Measurements from ENCODE around the gene NR4A3. TPM values are rescaled to one million over a fixed set of nuclear protein-coding genes. Genes with fewer than 3 reads are reported as not detected.
"Not testable (repeated sequence)": the region's sequence is repeated elsewhere in the genome, so short reads cannot be mapped to it uniquely, and the experiment has no call there.

Gene NR4A3
- total RNA-seq = 8.7 TPM

GRCh38 chr9:99821396-99822108 lies at the start of gene NR4A3:
NR4A3 (plus strand) TSS chr9:99821885; CDS start chr9:99828043, 6,158 bp downstream.
- DNase-seq = peak; percentile 88

DNA sequence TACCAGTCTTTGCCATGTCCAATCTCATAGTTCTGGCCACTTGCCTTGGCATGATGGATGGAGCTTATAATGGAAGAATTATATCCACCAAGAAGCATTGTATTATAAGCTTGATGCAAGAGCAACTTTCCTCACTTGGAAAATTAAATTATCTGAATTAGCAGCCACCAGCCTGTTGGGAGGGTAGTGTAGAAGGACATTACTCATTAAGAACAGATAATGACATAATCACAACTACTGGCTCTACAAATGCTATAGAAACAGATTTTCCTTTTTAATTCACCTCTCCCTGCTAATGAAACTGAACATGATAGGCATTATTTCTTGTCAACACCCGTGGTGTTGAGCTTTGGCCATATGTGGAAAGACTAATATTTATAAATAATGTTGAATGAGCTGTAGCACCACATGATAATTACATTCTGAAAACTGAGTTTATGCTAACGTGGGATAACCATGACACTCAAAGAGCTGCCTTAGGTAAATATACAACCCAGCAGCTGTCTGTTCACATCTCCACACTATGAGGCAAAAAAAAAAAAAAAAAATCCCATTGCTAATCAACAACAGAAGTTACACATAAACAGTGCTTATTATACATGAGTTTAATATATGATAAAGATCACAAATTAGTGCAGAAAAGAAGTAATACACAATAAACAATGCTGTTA lies 48.1 kb upstream of the NR4A3 start:
- DNase-seq = no peak

DNA sequence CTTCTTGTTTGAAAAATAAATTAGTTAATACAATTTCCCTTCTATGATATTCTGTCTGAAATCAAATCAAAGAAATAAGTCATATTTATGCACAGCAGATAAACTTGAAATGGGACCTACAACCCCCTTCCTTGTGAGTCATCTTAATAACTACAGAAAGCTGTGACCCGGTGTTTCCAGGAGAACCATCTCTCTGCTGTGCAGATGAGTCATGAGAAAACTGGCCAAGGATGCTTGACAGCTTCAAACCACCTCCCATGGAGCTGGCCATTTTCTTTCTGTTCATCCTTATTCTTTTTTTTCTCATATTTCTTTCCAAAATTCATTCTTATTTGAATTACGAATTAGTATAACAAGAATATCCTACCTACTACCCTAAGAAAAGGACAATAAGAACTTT lies 43.4 kb upstream of the NR4A3 start:
- DNase-seq = no peak

DNA sequence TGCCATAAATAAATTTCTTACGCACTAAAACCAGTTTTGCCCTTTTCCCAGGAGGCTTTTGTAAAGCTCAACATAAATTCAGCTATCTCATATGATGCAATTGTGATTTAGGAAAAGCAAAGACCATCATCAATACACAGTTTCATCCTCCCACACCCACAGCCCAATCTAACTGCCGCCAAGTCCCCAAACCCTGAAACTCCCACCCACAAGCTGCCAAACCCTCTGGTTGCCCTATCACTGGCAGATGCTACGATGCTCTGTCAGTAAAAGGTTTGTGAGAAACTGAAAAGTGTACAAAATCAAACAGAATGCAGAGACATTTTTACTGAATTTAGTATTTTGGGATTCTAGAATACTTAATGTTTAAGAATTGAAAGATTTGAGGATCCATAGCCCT lies 42.8 kb upstream of the NR4A3 start:
- no peak for DNase-seq

GRCh38 chr9:99779277-99779676 lies 42.4 kb upstream of the NR4A3 start:
- no peak for DNase-seq

DNA sequence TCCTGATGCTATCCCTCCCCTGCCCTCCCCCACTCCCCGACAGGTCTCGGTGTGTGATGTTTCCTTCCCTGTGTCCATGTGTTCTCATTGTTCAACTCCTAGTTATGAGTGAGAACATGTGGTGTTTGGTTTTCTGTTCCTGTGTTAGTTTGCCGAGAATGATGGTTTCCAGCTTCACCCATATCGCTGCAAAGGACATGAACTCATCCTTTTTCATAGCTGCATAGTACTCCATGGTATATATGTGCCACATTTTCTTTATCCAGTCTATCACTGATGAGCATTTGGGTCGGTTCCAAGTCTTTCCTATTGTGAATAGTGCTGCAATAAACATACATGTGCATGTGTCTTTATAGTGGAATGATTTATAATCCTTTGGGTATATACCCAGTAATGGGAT lies 39.3 kb upstream of the NR4A3 start:
- not testable (repeated sequence) for DNase-seq

GRCh38 chr9:99782962-99783718 lies 38.5 kb upstream of the NR4A3 start:
- DNase-seq = no peak

- DNase-seq = no peak
Measured at GRCh38 chr9:99783799-99784198, 37.9 kb upstream of the NR4A3 start.

- DNase-seq = no peak
Measured at GRCh38 chr9:99785010-99785590, 36.6 kb upstream of the NR4A3 start.

DNA sequence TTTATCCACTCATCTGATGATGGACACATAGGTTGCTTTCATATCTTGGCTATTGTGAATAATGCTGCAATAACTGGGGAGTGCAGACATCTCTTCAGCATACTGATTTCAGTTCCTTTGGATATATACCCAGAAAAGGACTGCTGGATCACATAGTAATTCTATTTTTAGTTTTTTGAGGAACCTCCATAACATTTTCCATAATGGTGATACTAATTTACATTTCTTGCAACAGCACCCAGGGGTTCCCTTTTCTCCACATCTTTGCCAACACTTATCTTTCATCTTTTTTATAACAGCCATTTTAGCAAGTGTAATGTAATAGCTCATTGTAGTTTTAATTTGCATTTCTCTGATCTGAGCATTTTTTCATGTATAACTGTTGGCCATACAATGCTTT lies 34.1 kb upstream of the NR4A3 start:
- no peak for DNase-seq

- DNase-seq = no peak
Measured at GRCh38 chr9:99793528-99793927, 28.2 kb upstream of the NR4A3 start.

GRCh38 chr9:99796231-99796630 lies 25.5 kb upstream of the NR4A3 start:
- no peak for DNase-seq

GRCh38 chr9:99801775-99802174 lies 19.9 kb upstream of the NR4A3 start:
- DNase-seq = no peak

DNA sequence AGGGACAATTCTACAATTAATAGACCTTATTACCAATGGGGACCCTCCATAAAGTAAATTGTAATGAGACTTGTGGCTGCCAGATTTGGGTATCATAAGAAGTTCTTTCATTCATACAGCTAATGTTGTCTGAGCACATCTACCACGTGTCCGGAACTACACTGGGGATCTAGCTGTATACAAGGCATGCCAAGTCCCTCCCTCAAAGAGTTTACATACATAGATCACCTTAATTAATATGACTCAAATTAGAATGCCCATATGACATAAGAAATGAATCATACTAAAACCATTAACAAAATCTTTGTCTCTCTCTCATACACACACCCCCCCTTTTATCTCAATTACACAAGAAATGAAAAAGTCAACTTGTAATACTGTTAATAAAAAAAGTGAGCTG lies 18.0 kb upstream of the NR4A3 start:
- no peak for DNase-seq

DNA sequence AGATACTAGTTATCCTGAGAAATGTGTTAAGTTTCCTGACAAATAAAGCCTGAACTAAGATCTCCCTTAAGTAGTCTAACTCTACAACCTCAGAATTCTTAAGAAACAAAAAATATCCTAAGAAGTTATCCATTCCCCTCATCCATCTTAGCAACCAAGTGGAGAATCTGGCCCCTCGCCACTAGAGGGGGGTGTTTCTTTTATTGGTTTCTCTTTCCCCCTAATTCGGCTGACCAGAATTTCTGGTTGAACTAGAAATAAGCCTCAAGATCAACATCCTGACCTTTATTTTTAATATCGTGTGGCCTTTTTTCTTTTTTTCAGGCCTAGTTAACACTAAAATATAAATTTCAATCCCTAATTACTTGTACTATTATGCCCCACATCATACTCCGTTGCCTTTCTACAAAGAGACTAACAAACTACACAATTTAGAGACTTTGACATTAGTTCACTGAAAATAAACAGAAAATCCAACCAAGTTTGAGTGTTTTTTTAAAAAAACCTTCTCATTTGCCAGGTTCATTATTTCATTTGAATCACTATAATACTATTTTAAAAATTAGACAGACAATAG lies 14.3 kb upstream of the NR4A3 start:
- no peak for DNase-seq

- DNase-seq = no peak
Measured at GRCh38 chr9:99807956-99808355, 13.7 kb upstream of the NR4A3 start.

GRCh38 chr9:99808454-99808853 lies 13.2 kb upstream of the NR4A3 start:
- no peak for DNase-seq

- DNase-seq = no peak
Measured at GRCh38 chr9:99809586-99810319, 11.9 kb upstream of the NR4A3 start.

- DNase-seq = no peak
Measured at GRCh38 chr9:99811172-99811571, 10.5 kb upstream of the NR4A3 start.

DNA sequence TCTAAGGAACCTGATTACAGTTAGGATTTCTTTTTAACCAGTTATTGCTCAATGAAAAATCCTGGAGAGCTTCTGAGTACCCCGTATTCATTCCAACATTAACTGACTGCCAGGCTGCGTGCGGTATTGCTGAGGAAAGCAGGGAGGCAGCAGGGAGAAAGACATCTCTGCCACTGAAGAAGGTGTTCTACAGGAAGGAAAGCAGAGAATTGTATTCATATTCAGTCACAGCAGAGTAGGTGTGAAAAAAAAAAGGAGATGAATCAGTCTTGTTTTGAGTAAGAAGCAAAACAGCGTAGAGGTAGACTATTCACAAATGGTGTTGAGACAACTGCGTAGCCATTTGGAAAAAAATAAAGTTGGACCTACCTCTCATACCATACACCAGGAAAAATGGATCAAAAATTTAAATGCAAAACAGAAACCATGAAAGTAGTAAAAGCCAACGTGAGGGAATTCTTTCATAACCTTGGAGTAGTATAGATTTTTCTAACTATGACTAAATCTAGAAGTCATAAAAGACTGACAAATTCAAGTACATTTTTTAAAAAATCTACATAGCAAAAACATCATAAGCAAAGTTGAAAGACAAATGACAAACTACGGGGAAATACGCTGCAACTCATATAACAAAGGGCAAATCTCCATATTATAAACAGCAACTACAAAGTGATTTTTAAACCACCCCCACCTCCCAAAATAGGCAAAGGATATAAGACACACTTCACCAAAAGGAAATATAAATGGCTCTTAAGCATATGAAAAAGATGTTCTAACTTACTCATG lies 9.9 kb upstream of the NR4A3 start:
- no peak for DNase-seq

- no peak for DNase-seq
Measured at GRCh38 chr9:99813739-99814138, 7.9 kb upstream of the NR4A3 start.
